OCI-M2 (cell line): Measurements from ENCODE around the gene POLH.
"Not testable (repeated sequence)": the region's sequence is repeated elsewhere in the genome, so short reads cannot be mapped to it uniquely, and the experiment has no call there.

Experiments
- DNase-seq: peaks from one replicate; lab custom pipeline; 2025; ENCODE audit not compliant: unreplicated experiment; lab: John Stamatoyannopoulos, UW

The POLH gene

DNA sequence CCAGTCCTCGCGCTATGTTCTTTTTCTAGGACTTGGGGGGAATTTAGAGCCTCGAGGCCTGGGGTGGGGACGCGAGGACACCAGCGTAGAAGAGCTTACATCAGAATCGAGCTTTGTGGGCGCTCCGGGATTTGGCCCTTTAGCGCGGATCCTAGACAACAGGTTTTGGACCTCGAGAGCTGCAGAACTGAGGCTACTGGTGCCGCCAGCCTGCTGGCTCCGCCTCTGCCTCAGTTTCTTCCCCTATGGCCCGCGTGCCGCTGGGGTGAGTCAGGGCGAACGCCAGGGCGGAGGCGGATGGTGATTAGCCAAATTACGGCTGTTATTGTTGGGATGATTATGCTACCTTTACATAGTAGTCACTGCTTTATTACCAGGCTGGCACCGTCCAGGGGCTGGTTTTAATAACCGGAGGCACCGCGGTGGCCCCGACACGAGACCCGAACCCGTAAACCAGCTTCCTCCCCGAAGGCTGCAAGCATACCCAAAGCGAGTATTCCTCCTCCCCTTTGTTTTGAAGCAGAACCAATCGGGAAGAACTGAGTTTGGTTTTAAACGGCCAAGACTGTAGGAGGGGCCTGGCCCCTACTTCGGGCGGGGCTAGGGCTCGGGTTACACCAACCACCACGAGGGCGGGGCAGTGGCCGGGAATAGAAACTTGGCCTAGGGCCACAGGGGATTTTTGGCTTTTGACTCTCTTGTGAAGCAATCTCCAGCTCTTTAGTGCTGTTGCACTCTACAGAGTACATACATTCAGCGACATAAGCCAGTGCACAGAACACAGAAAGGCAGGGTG lies 53.7 kb downstream of the POLH start:
- peak; percentile 97 for DNase-seq

DNA sequence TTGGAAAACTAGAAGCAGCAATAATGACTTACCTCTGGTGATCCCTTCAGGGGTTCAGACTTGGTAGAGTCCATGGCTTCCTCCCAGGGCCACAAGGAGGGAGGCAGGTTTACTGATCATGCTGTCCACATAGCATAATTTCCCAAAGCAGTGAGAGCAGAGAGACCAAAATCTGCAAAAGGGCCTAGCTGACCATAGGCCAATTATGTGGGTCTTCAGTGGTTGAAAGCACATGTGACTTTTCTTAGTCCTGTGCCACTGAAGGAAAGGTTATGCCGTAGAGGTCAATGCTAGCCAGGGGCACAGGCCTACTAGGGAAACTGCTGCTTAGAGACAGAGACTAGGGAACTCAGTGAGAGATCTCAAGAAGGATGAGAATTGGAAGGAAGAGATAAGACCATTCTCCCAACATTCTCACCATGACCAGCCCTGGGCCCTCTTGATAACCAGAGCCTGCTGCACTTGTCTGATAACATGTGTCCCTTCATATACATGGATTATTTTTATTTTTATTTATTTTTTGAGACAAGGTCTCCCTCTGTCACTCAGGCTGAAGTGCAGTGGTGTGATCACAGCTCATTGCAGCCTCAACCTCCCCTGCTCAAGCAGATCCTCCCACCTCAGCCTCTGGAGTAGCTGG lies 55.1 kb downstream of the POLH start:
- DNase-seq = peak; percentile 88

DNA sequence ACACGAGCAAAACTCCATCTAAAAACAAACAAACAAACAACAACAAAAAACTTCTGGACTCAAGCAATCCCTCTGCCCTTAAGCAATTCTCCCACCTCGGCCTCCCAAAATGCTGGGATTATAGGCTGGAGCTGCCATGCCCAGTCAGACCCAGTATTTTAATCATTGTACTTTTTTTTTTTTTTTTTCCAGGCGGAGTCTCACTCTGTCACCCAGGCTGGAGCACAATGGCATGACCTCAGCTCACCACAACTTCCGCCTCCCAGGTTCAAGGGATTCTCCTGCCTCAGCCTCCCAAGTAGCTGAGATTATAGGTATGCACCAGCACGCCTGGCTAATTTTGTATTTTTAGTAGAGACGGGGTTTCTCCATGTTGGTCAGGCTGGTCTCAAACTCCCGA lies 57.0 kb downstream of the POLH start:
- not testable (repeated sequence) for DNase-seq

DNA sequence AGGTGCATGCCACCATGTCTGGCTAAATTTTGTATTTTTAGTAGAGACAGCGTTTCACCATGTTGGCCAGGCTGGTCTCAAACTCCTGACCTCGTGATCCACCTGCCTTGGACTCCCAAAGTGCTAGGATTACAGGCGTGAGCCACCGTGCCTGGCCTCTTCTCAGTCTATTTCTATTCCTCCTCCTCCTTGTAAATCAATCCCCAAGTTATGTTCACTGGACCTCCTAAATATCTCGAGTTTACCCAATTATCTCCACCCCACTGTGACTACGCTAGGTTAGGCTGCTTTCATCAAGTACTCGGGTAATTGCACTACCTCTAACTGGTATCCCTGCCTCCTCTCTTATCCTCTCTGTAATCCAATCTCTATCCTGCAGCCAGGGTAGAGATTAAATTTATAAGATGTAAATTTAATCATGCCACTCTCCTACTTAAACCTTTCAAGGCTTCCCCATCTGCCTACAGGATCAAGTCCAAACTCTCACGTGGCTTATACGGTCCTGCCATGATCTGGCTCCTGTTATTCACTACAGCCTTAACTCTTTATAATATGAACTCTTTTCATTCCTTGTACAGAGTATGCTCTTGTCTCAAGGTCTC lies 58.8 kb downstream of the POLH start:
- no peak for DNase-seq

DNA sequence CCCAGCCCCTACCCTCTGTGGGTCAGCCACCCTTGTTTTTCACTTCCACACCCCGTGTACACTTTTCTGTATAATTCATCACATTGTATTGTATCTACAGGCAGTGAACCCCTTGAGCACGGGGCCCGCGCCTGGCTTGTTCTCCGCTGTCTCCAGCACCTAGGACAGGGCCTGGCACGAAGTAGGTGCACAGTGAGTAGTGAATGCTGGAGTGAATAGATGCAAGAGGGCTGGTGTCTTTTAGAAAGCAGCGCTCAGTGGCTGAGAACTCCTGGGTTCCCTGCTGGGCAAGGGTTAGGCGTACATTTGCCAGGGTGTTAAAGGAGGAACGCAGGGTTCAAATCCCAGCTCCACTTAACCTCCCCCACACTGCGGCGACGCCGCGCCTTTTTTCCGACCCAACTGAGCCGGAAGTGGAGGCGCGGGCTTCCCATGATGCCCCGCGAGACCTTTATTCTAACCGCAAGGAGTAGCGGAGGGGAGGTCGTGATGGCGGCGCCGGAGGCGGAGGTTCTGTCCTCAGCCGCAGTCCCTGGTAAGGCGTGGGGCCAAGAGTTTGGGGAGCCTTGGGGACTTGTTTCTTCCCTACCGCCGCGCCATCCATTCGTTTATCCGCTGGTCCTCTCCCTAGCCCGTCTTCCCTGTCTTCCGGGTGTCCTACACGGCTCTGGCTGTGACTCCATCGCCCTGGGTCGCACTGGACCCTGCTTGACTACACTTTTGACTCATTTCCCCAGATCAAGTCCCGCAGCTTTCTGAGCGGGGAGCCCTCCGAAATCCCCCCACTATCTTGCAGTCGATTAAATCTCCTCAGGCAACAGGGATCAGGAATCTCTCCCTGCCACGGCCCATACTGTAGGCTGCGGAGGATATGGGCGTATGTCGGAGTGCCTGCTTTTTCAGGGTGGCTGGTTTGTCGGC lies 59.7 kb downstream of the POLH start, which contains the start of gene MAD2L1BP:
TSS of gene MAD2L1BP (plus strand) at position 454 of the 921 bp plus-strand sequence. CDS start at position 490, 36 bp downstream.
- DNase-seq = peak; percentile 71

DNA sequence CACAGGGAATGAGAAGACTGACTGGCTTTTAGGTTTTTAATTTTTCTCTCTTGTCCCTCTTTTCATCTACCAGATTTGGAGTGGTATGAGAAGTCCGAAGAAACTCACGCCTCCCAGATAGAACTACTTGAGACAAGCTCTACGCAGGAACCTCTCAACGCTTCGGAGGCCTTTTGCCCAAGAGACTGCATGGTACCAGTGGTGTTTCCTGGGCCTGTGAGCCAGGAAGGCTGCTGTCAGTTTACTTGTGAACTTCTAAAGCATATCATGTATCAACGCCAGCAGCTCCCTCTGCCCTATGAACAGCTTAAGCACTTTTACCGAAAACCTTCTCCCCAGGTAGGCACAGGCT lies 60.3 kb downstream of the POLH start:
- DNase-seq = no peak

DNA sequence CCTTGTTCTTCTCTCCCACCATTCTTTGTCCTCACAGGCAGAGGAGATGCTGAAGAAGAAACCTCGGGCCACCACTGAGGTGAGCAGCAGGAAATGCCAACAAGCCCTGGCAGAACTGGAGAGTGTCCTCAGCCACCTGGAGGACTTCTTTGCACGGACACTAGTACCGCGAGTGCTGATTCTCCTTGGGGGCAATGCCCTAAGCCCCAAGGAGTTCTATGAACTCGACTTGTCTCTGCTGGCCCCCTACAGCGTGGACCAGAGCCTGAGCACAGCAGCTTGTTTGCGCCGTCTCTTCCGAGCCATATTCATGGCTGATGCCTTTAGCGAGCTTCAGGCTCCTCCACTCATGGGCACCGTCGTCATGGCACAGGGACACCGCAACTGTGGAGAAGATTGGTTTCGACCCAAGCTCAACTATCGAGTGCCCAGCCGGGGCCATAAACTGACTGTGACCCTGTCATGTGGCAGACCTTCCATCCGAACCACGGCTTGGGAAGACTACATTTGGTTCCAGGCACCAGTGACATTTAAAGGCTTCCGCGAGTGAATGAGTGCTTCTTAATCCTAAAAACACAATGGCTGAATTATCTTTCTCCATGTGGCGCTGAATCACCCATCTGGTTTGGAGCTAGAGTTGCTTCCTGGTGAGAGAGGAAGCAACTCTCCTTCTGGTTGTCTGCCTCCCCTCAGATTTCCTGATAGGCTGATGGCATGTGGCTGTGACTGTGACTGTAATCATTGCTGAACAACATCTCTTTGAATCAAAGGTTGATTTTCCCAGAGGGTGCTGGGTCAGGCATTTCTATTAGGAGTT lies 64.2 kb downstream of the POLH start:
- DNase-seq = peak; percentile 66

DNA sequence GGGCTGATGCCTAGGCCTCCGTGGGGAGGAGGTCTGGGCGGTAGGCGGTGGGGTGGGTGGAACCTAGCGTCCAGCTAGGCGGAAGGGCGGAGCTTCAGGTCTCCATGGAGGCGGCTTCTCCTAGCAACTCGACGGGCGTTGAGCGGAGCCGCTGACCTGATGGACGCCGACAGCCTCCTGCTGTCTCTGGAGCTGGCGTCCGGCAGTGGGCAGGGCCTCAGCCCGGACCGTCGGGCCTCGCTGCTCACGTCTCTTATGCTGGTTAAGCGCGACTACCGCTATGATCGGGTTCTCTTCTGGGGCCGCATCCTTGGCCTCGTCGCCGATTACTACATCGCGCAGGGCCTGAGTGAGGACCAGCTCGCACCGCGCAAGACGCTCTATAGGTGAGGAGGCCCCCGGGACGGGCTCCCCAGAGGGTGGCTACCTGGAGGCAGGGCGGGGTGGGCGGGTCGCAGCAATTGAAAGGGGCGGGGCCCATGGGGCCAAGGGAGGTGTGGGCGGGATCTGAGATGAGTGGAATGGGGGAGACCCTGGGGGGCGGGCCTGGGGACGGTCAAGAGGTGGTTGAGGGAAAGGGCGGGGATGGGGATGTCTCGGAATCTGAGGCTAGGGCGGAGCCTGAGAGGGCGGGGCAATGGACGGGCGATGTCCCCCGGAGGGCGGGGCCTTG lies 69.1 kb downstream of the POLH start, which contains the start of gene RSPH9:
TSS of gene RSPH9 (plus strand) at position 97 of the 673 bp plus-strand sequence. CDS start at position 160, 63 bp downstream.
- no peak for DNase-seq

DNA sequence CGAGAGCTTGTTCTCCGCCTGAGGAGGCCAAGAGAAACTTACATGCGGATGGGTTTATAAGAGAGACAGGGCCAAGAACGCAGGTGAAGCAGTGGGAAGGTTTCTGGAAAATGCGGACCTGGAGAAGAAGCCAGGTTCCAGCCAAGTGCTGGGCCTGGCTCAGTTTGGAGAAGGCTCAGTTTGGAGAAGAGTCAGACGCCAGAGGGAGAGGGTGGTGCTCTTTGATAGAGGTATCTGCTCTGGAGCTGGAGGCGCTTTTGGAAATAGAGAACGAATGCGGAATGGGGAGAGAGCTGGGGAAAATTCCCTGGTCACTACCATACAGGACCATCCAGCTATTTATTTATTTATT lies 69.6 kb downstream of the POLH start:
- no peak for DNase-seq

DNA sequence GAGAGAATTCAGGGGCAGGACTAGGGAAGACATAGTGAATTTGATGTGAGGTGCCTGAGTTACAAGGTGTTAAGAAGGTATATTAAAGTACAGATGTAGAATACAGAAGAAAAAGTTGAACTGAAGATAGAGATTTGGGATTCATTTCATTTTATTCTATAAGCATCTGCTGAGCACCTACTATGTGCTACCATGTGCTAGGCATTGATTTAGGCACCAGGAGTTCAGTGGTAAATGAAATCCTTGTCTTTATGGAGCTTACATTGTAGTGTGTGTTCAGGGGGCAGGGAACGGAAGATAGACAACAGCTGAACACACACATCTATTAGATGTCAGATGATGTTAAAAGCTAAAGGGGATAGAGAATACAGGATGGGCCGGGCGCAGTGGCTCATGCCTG lies 71.6 kb downstream of the POLH start:
- no peak for DNase-seq

DNA sequence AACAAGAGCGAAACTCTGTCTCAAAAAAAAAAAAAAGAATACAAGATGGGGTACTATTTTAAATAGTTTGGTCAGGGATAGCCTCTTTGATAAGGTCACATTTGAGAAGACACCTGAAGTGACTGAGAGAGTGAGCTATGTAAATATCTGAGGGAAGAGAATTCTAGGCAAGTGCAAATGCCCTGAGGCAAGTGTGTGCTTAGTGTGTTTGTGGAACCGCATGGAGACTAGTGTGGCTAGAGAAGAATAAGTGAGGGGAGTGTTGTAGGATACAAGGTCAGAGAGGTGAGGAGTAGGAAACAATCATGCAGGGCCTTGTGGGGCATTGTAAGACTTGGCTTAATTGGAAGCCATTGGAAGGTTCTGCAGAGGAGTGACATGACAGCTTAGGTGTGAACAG lies 72.3 kb downstream of the POLH start:
- no peak for DNase-seq

DNA sequence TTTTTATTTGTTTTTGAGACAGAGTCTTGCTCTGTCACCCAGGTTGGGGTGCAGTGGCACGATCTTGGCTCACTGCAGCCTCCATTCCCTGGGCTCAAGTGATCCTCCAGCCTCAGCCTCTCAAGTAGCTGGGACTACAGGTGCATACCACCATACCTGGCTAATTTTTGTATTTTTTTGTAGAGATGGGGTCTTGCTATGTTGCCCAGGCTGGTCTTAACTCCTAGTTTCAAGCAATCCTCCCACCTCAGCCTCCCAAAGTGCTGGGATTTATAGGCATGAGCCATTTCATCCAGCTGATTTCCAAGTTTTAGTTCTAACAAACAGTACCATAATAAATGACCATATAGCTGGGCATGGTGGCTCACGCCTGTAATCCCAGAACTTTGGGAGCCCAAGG lies 76.8 kb downstream of the POLH start:
- not testable (repeated sequence) for DNase-seq

DNA sequence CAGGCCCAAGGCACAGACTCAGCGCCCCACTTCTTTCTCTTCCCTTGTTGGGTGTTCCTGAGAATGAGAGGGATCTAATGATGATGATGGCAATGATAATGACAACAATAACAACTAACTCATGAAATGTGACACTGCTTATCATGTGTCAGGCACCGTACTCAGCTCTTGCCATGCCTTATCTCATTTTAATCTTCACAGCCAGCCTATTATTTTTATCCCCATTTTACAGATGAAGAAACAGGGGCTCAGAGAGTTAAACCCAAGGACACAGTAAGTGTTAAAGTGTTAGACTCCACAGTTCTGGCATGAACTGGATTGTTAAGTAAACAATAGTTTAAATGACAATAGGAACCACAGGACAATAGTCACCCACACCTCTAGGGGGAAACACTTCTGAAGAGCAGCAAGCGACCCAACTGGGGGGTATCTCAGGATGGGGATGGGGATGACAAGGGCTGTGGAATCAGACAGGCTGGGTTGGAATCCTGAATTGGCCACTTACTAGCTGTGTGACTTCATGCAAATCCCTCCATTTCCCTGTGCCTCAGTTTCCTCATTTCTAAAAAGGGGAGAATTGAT lies 81.3 kb downstream of the POLH start:
- DNase-seq = no peak

DNA sequence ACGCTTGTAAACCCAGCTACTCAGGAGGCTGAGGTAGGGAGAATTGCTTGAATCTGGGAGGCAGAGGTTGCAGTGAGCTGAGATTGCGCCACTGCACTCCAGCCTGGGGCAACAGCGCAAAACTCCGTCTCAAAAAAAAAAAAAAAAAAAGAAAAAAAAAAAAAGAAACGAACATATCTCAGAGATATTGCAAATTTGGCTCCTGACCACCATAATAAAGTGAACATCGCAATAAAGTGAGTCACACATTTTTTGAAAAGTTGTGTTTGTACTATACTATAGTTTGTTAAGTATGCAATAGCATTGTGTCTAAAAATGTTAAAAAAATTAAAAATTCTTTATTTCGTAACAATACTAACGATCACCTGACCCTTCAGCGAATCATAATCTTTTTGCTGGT lies 82.2 kb downstream of the POLH start:
- DNase-seq = no peak

DNA sequence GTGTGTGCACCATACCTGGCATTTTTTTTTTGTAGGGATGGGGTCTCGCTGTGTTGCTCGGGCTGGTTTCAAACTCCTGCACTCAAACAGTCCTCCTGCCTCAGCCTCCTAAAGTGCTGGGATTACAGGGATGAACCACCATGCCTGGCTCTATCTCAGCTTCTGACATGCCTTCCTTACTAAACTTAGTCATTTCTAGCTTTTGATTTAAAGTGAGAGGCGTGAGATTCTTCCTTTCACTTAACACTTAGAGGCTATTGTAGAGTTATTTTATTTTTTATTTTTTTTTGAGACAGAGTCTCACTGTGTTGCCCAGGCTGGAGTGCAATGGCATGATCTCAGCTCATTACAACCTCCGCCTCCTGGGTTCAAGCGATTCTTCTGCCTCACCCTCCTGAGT lies 87.0 kb downstream of the POLH start:
- DNase-seq = not testable (repeated sequence)
